Activated T-helper 2 cell treated with anti-CD3 and anti-CD28 coated beads, Interferon-gamma antibody, Interleukin-2, Interleukin-4, amounts not matched to agents 10 μg/mL and 5 μg/mL and 100 μg/mL, durations not matched to agents 14 hours and 24 hours and 36 hours (primary cell): ENCODE results near the gene SLC6A5. TPM values are rescaled to one million over a fixed set of nuclear protein-coding genes. Genes with fewer than 3 reads are reported as not detected.

ENCODE experiments used
- DNase-seq: peaks from one replicate; pipeline ENCODE4 v3.0.0; 2021; ENCODE audit warnings: low spot score
- H3K27ac Mint-ChIP-seq: one replicate; pipeline ENCODE4 v1.8.0; 2021; ENCODE audit warnings: mixed read lengths
- H3K27me3 Mint-ChIP-seq: one replicate; pipeline ENCODE4 v1.8.0; 2021; ENCODE audit warnings: low read depth, mixed read lengths
- H3K36me3 Mint-ChIP-seq: one replicate; pipeline ENCODE4 v1.8.0; 2021; ENCODE audit warnings: low read depth, mixed read lengths
- H3K4me1 Mint-ChIP-seq: one replicate; pipeline ENCODE4 v1.8.0; 2021; ENCODE audit warnings: low read depth, mixed read lengths
- H3K4me3 Mint-ChIP-seq: one replicate; pipeline ENCODE4 v1.8.0; 2021; ENCODE audit warnings: low read depth, mild to moderate bottlenecking, moderate library complexity, mixed read lengths
- H3K9me3 Mint-ChIP-seq: one replicate; pipeline ENCODE4 v1.8.0; 2021; ENCODE audit warnings: mixed read lengths
- intact Hi-C: fragments of 100-400 bp; cut with micrococcal nuclease; formaldehyde crosslinking; loops from one replicate; pipeline ENCODE4 v1.15.1; 2023
- total RNA-seq: library from RNA; stranded (reverse); gene quantifications from 2 replicates; pipeline ENCODE4 v1.2.3, GENCODE V29; 2022

Gene SLC6A5
- total RNA-seq, 1 donor from 2014 or later, result not detected

DNA sequence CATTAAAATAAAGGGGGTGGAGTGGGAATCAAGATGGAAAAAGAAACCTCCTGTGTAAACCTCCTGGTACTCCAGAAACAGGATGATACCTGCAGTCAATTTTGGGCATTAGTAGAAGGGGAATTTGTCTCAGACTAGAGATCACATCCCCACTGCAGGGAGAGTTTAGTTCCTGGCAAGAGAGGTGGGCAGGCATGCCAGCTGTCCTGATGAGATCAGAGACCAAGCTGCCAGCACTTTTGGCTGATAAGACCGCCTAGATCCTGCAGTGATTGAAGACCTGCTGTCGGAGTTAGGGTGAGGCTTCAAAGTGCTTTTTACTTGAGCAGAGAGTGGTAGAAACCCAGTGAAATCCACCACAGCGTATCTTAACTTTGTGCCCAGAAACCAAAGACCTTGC lies 40.3 kb downstream of the SLC6A5 start:
- H3K4me3 Mint-ChIP-seq, result no peak overlapping the region
- intact Hi-C loops, result no loop called here
- H3K4me1 Mint-ChIP-seq, result no peaks in the 10 kb centered on the region
- no peaks in the 10 kb centered on the region for H3K9me3 Mint-ChIP-seq
- H3K27ac Mint-ChIP-seq, result no peak overlapping the region
- no peak for DNase-seq
- no peaks in the 10 kb centered on the region for H3K36me3 Mint-ChIP-seq
- peaks cover 1% of the 10 kb centered on the region for H3K27me3 Mint-ChIP-seq

DNA sequence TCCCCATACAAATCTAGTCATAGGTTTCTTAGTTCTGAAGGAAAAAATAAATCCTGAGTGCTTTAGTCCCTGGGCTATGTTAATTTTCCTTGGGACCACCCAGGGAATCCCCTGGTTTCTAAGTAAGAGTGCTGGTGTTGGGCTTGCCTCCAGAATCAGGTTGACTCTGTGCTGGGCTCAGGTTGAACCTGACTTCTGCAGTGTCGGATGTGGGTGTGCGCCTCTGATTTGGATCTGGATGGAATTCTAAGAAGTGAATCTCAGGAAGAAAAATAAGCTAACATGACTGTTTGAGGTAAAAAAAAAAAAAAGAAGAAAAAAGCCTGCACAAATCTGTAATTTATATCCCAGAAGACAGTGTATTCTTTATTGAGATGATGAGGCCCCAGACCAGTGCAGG lies 41.0 kb downstream of the SLC6A5 start:
- intact Hi-C loops, result no loop called here
- Mint-ChIP-seq H3K4me1 (no peaks in the 10 kb centered on the region), H3K27ac (no peak overlapping the region), H3K4me3 (no peak overlapping the region), H3K27me3 (no peaks in the 10 kb centered on the region), H3K9me3 (no peaks in the 10 kb centered on the region), H3K36me3 (no peaks in the 10 kb centered on the region)
- no peak for DNase-seq

DNA sequence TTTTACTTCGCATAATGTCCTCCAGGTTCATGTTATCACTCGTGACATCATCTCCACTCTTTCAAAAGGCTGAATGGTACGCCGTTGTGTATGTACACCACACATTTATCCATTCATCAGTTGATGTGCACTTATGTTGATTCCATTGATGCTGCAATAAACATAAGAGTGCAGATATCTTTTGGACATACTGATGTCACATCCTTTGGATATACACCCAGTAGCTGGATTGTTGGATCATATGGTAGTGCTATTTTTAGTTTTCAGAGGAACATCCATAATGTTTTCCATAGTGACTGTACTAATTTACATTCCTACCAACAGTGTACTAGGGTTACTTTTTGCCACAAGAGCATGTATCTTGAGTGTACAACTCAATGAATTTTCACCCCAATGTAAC lies 45.0 kb downstream of the SLC6A5 start:
- no peak for DNase-seq
- Mint-ChIP-seq H3K4me1 (no peaks in the 10 kb centered on the region), H3K9me3 (no peaks in the 10 kb centered on the region), H3K4me3 (no peak overlapping the region), H3K36me3 (no peaks in the 10 kb centered on the region), H3K27me3 (no peaks in the 10 kb centered on the region), H3K27ac (no peak overlapping the region)
- intact Hi-C loops, result no loop called here

DNA sequence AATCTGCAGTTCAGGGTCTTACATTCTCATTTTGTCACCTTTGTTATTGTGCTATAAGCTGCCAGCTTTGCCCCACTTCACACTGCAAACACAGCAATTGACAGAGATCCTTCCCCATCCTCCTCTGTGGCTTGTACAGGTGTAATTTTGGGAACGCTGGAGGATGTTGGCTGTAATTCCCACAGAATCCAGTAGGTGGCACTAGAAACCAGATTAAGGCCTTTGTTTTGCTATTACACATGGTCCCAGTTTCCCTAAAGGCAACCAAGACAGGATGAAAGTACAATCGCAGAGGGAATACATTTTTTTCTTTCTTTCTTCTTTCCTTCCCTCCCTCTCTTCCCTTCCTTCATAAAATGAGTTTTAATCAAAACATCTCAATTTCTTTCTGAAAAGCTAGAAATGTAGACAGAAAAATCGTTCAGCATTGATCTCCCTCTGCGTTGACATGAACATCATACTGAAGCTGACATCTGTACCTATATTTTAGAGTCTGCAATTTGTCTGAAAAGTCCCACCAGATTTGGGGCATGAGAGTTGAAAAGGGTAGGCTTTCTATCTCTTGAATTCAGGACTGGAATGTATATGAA lies 48.7 kb downstream of the SLC6A5 start:
- no peaks in the 10 kb centered on the region for H3K9me3 Mint-ChIP-seq
- no peak overlapping the region for H3K4me3 Mint-ChIP-seq
- intact Hi-C loops, result loop anchor here (5.0 kb wide), 1 partner anchor 1654 kb away; no protein-coding TSS in a partner anchor
- H3K4me1 Mint-ChIP-seq, result no peaks in the 10 kb centered on the region
- no peak overlapping the region for H3K27ac Mint-ChIP-seq
- H3K36me3 Mint-ChIP-seq, result no peaks in the 10 kb centered on the region
- no peaks in the 10 kb centered on the region for H3K27me3 Mint-ChIP-seq
- DNase-seq, result no peak

DNA sequence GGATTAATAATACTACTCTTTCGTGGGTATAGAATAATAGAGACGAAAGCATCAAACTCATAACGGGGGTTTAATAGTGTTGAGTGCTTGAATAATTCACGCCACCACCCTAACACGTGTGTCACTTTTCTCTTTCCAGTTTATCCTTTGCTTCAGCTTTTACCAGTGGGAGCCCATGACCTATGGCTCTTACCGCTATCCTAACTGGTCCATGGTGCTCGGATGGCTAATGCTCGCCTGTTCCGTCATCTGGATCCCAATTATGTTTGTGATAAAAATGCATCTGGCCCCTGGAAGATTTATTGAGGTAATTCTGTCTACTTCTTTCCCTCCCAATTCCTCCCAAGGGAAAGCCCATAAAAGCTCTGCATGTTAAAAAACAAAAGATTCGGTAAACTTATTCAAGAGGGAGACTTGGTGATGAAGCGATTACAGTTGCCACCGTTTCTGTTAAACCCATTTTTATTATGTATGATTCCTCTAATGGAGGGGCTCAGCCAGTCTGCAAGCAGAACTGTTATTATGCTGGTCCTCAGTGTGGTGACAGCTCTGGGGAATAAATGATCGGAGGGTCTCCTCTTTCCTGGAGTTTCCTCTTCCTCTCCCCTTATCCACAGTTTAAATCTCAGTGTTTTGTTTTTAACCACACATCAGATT lies 52.9 kb downstream of the SLC6A5 start:
- Mint-ChIP-seq H3K4me1 (no peaks in the 10 kb centered on the region), H3K27ac (no peak overlapping the region), H3K27me3 (no peaks in the 10 kb centered on the region), H3K36me3 (no peaks in the 10 kb centered on the region), H3K9me3 (no peaks in the 10 kb centered on the region), H3K4me3 (no peak overlapping the region)
- DNase-seq, result no peak
- intact Hi-C loops, result no loop called here

DNA sequence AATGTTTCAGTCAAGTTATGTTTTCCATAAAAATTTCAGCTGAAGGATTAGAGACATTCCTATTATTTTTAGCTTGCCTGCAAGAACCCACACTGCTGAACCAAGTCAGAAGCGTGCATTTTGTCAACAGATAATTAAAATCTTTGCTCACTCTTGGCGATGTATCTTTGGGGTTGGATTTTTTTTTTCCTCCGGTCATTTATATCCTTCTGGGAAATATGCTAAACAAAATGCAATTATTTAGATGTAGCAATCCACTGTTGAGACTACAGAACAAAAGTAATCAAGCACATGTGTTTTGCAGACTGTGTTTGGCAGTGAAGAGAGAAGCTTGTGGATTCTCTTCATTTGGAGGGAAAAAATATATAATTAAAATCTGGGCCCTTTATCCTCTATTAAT lies 54.6 kb downstream of the SLC6A5 start:
- H3K27me3 Mint-ChIP-seq, result no peaks in the 10 kb centered on the region
- H3K4me3 Mint-ChIP-seq, result no peak overlapping the region
- H3K4me1 Mint-ChIP-seq, result no peaks in the 10 kb centered on the region

DNA sequence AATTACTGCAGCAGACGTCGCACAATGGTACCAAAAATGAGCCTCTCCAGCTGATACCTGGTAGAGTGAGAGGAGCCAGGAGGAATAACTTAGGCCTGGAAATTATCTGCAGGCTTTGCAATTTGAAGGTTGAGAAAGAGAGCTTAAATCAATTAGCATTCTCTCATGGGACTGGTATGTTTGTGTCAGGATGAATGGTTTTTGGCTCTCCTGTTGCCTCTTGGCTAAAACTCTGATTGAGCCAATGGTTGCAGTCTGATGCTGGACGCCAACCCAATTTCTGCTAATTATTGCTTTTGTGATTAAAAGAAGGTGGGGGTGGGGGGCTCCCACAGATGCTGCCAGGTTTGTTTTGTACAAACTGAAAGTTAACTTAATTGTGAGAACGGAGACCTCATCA lies 57.5 kb downstream of the SLC6A5 start:
- intact Hi-C loops, result no loop called here
- no peak for DNase-seq
- Mint-ChIP-seq H3K4me1 (no peaks in the 10 kb centered on the region), H3K9me3 (no peaks in the 10 kb centered on the region), H3K27ac (no peak overlapping the region), H3K36me3 (no peaks in the 10 kb centered on the region), H3K27me3 (no peaks in the 10 kb centered on the region), H3K4me3 (no peak overlapping the region)

More for the DNA sequence above, 54.6 kb downstream of the SLC6A5 start:
- H3K27ac Mint-ChIP-seq, result no peak overlapping the region
- intact Hi-C loops, result no loop called here
- H3K36me3 Mint-ChIP-seq, result no peaks in the 10 kb centered on the region
- no peak for DNase-seq
- no peaks in the 10 kb centered on the region for H3K9me3 Mint-ChIP-seq

DNA sequence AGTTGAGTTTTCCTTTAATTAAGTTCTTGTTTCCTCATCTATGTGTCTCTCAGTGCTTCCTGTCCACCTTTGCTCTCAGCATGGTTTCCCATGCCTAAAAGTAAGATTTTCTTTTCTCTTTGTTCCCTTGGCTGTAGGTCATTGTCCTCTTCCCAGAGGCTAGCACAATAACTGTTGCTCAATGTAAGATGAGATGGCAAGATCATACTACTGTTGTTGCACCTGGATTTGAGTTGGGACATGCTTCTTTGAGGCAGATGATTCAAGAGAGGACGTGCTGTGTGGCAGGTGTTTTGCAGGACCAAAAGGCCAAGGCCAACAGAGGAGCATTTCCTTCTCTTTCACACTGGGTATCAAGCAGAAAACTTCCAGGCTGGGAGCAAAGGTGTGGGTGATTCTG lies 58.7 kb downstream of the SLC6A5 start:
- no peak for DNase-seq
- H3K36me3 Mint-ChIP-seq, result no peaks in the 10 kb centered on the region
- no peaks in the 10 kb centered on the region for H3K27me3 Mint-ChIP-seq
- no peak overlapping the region for H3K27ac Mint-ChIP-seq
- H3K4me1 Mint-ChIP-seq, result no peaks in the 10 kb centered on the region
- intact Hi-C loops, result no loop called here
- H3K9me3 Mint-ChIP-seq, result no peaks in the 10 kb centered on the region
- no peak overlapping the region for H3K4me3 Mint-ChIP-seq

DNA sequence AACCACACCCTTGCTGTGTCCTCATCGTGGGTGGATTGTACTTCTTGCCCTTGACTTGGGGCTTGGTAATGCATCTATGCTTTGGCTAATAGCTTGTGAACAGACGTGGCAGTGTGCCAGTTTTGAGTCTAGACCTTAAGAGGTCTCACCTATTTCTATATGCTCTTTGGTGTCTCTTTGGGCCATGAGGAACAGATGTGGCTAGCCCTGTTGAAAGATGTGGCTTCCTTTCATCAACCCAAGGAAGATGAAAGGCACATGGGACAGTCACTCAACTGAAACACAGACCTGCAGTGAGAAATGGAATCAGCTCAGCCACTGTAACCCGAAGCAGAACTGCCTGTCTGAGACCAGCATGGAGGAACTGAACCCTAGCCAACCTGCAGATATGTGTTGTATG lies 62.0 kb downstream of the SLC6A5 start:
- Mint-ChIP-seq H3K27ac (no peak overlapping the region), H3K27me3 (peaks cover 8% of the 10 kb centered on the region), H3K4me3 (no peak overlapping the region), H3K36me3 (no peaks in the 10 kb centered on the region), H3K4me1 (no peaks in the 10 kb centered on the region), H3K9me3 (no peaks in the 10 kb centered on the region)
- no peak for DNase-seq
- intact Hi-C loops, result no loop called here

DNA sequence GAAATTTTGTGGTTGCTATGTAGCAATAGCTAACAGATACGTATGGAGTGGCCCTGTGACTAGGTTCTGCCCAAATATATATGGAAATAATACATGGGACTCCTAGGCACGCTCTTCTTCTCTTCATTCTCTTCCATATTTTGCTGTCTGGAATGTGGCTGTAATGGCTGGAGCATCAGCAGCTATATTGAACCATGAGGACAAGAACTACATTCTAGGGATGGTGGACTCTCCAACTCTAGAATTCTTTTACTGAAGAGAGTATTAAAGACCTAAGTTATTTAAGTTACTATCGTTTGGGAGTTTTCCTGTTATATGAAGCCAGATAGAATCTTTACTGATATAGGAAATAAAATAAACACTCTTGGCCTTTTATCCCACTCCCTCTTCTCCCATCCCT lies 62.4 kb downstream of the SLC6A5 start:
- intact Hi-C loops, result no loop called here
- no peak overlapping the region for H3K4me3 Mint-ChIP-seq

DNA sequence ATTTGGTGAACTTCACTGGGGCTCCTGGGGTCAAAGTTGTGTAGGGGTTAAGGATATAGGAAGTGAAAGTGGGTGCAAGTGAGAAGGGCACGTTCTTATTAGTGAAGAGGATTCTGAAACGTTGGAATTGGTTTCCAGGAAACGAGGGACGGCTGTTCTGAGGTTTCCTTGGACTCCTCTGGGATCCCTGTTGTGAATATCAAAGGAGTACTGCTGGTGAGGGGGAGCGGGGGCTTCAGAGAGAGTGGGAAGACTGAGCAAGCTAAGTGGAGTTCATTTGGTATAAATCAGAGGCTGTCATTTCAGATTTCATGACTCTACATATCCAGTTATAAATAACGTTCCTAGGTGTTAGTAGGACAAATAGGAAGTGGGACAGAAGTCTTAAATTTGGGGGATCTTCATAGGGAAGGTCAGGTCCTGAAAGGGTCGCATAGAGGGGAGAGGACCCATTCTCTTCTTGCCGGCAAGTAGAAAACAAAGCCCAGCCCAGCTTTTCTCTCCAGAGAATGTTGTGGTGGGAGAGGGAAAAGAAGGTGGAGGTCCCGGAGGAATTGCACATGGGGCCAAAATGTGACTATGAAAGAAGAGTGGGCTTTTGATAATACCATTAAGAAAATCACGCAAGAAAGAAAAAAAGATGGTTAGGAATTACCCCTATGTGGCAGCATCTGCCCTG lies 68.9 kb downstream of the SLC6A5 start:
- Mint-ChIP-seq H3K4me3 (no peak overlapping the region), H3K9me3 (no peaks in the 10 kb centered on the region), H3K27ac (no peak overlapping the region), H3K4me1 (no peaks in the 10 kb centered on the region), H3K36me3 (no peaks in the 10 kb centered on the region), H3K27me3 (peaks cover 62% of the 10 kb centered on the region)
- intact Hi-C loops, result loop anchor here (2.0 to 5.0 kb wide), 2 partner anchors 71 to 505 kb away; partner anchors contain the start of gene SLC6A5
- no peak for DNase-seq

More for the DNA sequence above, 62.4 kb downstream of the SLC6A5 start:
- no peaks in the 10 kb centered on the region for H3K36me3 Mint-ChIP-seq
- no peaks in the 10 kb centered on the region for H3K4me1 Mint-ChIP-seq
- no peak for DNase-seq
- peaks cover 12% of the 10 kb centered on the region for H3K27me3 Mint-ChIP-seq
- H3K9me3 Mint-ChIP-seq, result no peaks in the 10 kb centered on the region
- no peak overlapping the region for H3K27ac Mint-ChIP-seq

DNA sequence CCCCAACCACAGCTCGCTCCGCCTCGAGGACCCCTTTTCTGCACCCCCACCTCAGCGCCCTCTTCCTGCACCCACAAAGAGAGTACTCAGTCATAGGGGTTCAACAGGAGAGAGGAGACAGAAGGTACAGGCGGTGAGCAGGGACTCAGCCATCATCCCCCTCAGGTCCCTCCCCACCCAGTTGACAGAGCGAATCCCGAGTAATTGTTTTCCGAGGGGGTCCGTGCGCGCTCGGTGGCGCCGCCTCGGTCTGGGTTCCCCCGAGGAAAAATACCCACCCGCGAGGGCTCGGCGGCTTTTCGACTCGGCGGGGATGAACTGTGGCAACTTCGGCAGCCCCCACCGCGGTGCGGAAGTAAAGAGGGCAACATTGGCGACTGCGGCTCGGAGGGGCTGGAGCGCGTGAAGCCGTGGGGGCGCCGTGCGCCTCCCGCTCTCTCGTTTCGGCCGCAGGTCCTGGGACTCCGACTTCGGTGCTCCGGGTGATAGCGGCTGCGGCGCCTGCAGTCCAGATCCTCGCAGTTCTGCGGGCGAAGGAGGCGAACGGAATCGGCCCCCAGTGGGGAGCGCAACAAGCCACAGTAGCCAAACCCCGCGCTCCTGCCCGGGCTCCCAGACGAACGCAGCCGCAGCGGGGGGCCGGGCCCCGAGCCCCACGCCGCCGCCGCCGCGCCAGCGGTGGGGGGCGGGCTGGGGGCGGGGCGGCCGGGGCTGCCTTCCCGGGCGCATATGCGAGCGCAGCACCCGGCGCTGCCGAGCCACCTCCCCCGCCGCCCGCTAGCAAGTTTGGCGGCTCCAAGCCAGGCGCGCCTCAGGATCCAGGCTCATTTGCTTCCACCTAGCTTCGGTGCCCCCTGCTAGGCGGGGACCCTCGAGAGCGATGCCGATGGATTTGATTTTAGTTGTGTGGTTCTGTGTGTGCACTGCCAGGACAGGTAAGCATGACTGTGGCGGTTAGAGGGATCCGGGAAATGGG lies 69.7 kb downstream of the SLC6A5 start, which contains the start of gene NELL1:
TSS of gene NELL1 (plus strand) at position 743 of the 976 bp plus-strand sequence.
- no peak within 1 kb of the TSS for H3K4me3 Mint-ChIP-seq
- H3K4me1 Mint-ChIP-seq, result no peaks in the 10 kb centered on the region
- no peak for DNase-seq
- no peaks in the 10 kb centered on the region for H3K36me3 Mint-ChIP-seq
- H3K27ac Mint-ChIP-seq, result no peak within 1 kb of the TSS
- peaks cover 62% of the 10 kb centered on the region for H3K27me3 Mint-ChIP-seq
- no peaks in the 10 kb centered on the region for H3K9me3 Mint-ChIP-seq
- intact Hi-C loops, result loop anchor here (2.0 to 5.0 kb wide), 2 partner anchors 72 to 506 kb away; partner anchors contain the start of gene SLC6A5
